HG03196 (cell line): ENCODE measurements around the gene SPATA21.

Experiments
- ATAC-seq: cut with Tn5 transposase; IDR thresholded peaks from one replicate; pipeline ENCODE4 v1.9.1; 2021; ENCODE audit not compliant: unreplicated experiment

Gene SPATA21

GRCh38 chr1:16422041-16422440 lies 15.2 kb downstream of the SPATA21 start:
- no peak for ATAC-seq

GRCh38 chr1:16421201-16421600 lies 16.0 kb downstream of the SPATA21 start:
- peak; percentile 19 for ATAC-seq

- ATAC-seq, result peak; percentile 92
Observed at GRCh38 chr1:16420424-16421118, 16.7 kb downstream of the SPATA21 start.

- ATAC-seq, result no peak
Observed at GRCh38 chr1:16418823-16419425, 18.3 kb downstream of the SPATA21 start.

GRCh38 chr1:16413191-16413590 lies 24.0 kb downstream of the SPATA21 start:
- no peak for ATAC-seq

GRCh38 chr1:16410803-16411202 lies 26.4 kb downstream of the SPATA21 start:
- ATAC-seq, result no peak

- no peak for ATAC-seq
Observed at GRCh38 chr1:16409536-16410152, 27.6 kb downstream of the SPATA21 start.

- ATAC-seq, result no peak
Observed at GRCh38 chr1:16406868-16407267, 30.4 kb downstream of the SPATA21 start.

GRCh38 chr1:16405441-16405840 lies 31.8 kb downstream of the SPATA21 start:
- ATAC-seq, result no peak

GRCh38 chr1:16402742-16403141 lies 34.5 kb downstream of the SPATA21 start:
- no peak for ATAC-seq

- no peak for ATAC-seq
Observed at GRCh38 chr1:16398371-16398953, 38.8 kb downstream of the SPATA21 start.

- ATAC-seq, result no peak
Observed at GRCh38 chr1:16397120-16397519, 40.1 kb downstream of the SPATA21 start.

GRCh38 chr1:16396591-16396990 lies 40.6 kb downstream of the SPATA21 start:
- no peak for ATAC-seq

GRCh38 chr1:16394977-16395376 lies 42.2 kb downstream of the SPATA21 start:
- no peak for ATAC-seq

- no peak for ATAC-seq
Observed at GRCh38 chr1:16393570-16394521, 43.4 kb downstream of the SPATA21 start.

GRCh38 chr1:16392740-16393569 lies 44.3 kb downstream of the SPATA21 start:
- ATAC-seq, result no peak

GRCh38 chr1:16391411-16391810 lies 45.8 kb downstream of the SPATA21 start:
- no peak for ATAC-seq

GRCh38 chr1:16387201-16388188 lies 49.7 kb downstream of the SPATA21 start:
- ATAC-seq, result no peak
